K562 (cell line): ENCODE data around the gene GART. TPM values are rescaled to one million over a fixed set of nuclear protein-coding genes. Genes with fewer than 3 reads are reported as not detected.

ENCODE experiments used
- ATAC-seq: fragments of 200-7000 bp; cut with Tn5 transposase; 3 replicates; pipeline ENCODE4 v1.9.1; 2020; ENCODE audit warnings: moderate library complexity
- BruUV-seq: library from RNA; stranded (reverse); fragments of 400-500 nt; replicated peaks from 2 replicates; lab custom pipeline; 2021; lab: Mats Ljungman, UMichigan
- CTCF ChIA-PET: fragments of 300-600 bp; formaldehyde crosslinking; extraction: SDS; loops from one replicate; lab custom pipeline; 2021; ENCODE audit warnings: low intra/inter-chr PET ratio; lab: Yijun Ruan, JAX
- POLR2A ChIA-PET: fragments of 300-600, 350-650 bp; sonication (Branson Sonifier 250); formaldehyde crosslinking; extraction: SDS; loops from one replicate; lab custom pipeline; 2021; ENCODE audit warnings: antibody characterized with exemption, inconsistent platforms; lab: Yijun Ruan, JAX
- DNase-seq, 4 experiments: peaks; one replicate each; pipeline versions ENCODE4 v3.0.0 to v3.0.0-alpha.2; 2011 to 2018; ENCODE audit warnings: low spot score in 3 of 4, mixed read lengths in 3 of 4; ENCODE audit errors: extremely low read depth in 1 of 4
- FAIRE-seq: peaks from 2 replicates; lab custom pipeline; 2011; peaks lifted over from hg19 to GRCh38; lab: Jason Lieb, UNC
- H2AFZ ChIP-seq: 2 replicates; pipeline ENCODE4 v1.6.0; 2011; ENCODE audit warnings: low read depth, low read length, control low read depth, inconsistent platforms
- H3K27ac ChIP-seq: fragments of 200-600 bp; 3 replicates; pipeline ENCODE4 v1.8.0; 2011; ENCODE audit warnings: low read depth, mild to moderate bottlenecking, control low read depth, inconsistent platforms, low read length, moderate library complexity, mixed read lengths; ENCODE audit errors: extremely low read depth
- H3K27me3 ChIP-seq, 2 experiments: fragments of 300-600 bp in 1 of 2; 2 replicates in 1 of 2; 3 replicates in 1 of 2; pipeline versions ENCODE4 v1.6.0 to v1.8.0; 2011; ENCODE audit warnings: inconsistent platforms in 2 of 2, low read length in 2 of 2, mild to moderate bottlenecking in 1 of 2, mixed read lengths in 1 of 2, moderate library complexity in 1 of 2; ENCODE audit not compliant: control insufficient read depth in 2 of 2, insufficient read depth in 2 of 2
- H3K36me3 ChIP-seq: fragments of 300-600 bp; 3 replicates; pipeline ENCODE4 v1.8.0; 2011; ENCODE audit warnings: mild to moderate bottlenecking, low read length, inconsistent platforms; ENCODE audit not compliant: control insufficient read depth, insufficient read depth
- H3K4me1 ChIP-seq, 2 experiments: fragments of 200-600 bp in 1 of 2; replicated peaks in 1 of 2; 2 replicates in 1 of 2; 3 replicates in 1 of 2; pipeline versions ENCODE4 v1.5.1 to v1.8.0; 2011; ENCODE audit warnings: inconsistent platforms in 2 of 2, low read length in 2 of 2, mild to moderate bottlenecking in 1 of 2, mixed read lengths in 1 of 2, moderate library complexity in 1 of 2; ENCODE audit not compliant: control insufficient read depth in 2 of 2, insufficient read depth in 2 of 2
- H3K4me2 ChIP-seq: 2 replicates; pipeline ENCODE4 v1.6.1; 2011; ENCODE audit warnings: low read length, control low read depth, inconsistent platforms, mixed read lengths; ENCODE audit not compliant: insufficient read depth
- H3K4me3 ChIP-seq: fragments of 200-600 bp; sonication (generic), shearing (Covaris generic); 2 replicates; pipeline ENCODE4 v1.5.1; 2016; ENCODE audit warnings: control low read depth, inconsistent platforms
- H3K79me2 ChIP-seq: fragments of 200-600 bp; 3 replicates; pipeline ENCODE4 v1.8.0; 2011; ENCODE audit warnings: low read length, inconsistent platforms; ENCODE audit not compliant: control insufficient read depth, insufficient read depth
- H3K9ac ChIP-seq, 2 experiments: 2 replicates each; pipeline versions ENCODE4 v1.6.0 to v1.6.1; 2011; ENCODE audit warnings: low read depth in 2 of 2, low read length in 2 of 2, control low read depth in 1 of 2, inconsistent platforms in 1 of 2, mild to moderate bottlenecking in 1 of 2, mixed read lengths in 1 of 2; ENCODE audit not compliant: insufficient read depth in 1 of 2
- H3K9me1 ChIP-seq: one replicate; pipeline ENCODE4 v1.6.0; 2011; ENCODE audit warnings: inconsistent platforms, mild to moderate bottlenecking, low read length, moderate library complexity; ENCODE audit not compliant: control insufficient read depth, insufficient read depth
- H3K9me3 ChIP-seq: replicated peaks from 2 replicates; pipeline ENCODE4 v1.5.1; 2011; ENCODE audit warnings: low read depth, low read length, inconsistent platforms; ENCODE audit not compliant: control insufficient read depth, insufficient read depth
- H4K20me1 ChIP-seq: replicated peaks from 2 replicates; pipeline ENCODE4 v1.6.1; 2011; ENCODE audit warnings: low read length, inconsistent platforms, mixed read lengths; ENCODE audit not compliant: control insufficient read depth, insufficient read depth
- ARID1B ChIP-seq: fragments of 450-650 bp; IDR thresholded peaks from 2 replicates; pipeline ENCODE4 v1.6.1; 2016; ENCODE audit warnings: antibody characterized with exemption, mild to moderate bottlenecking, inconsistent platforms
- CBFA2T3 ChIP-seq: fragments of 450-650 bp; IDR thresholded peaks from 2 replicates; pipeline ENCODE4 v1.6.1; 2017
- CEBPB ChIP-seq: fragments of 450-650 bp; IDR thresholded peaks from 2 replicates; pipeline ENCODE4 v1.6.1; 2016; ENCODE audit warnings: missing genetic modification characterization, missing compliant biosample characterization
- CEBPG ChIP-seq, 3 experiments: fragments of 200-800 bp in 1 of 3; sonication (Bioruptor generic) in 1 of 3; sonication (generic) in 1 of 3; formaldehyde crosslinking in 1 of 3; IDR thresholded peaks in 2 of 3; conservative IDR thresholded peaks in 1 of 3; 2 replicates each; pipeline versions ENCODE4 v1.6.1 to v1.8.0; 2016 to 2022; ENCODE audit warnings: missing compliant biosample characterization in 2 of 3, missing genetic modification characterization in 2 of 3, mild to moderate bottlenecking in 1 of 3, missing genetic modification reagents in 1 of 3
- CXXC5 ChIP-seq: fragments of 250-450 bp; sonication (Bioruptor Pico); IDR thresholded peaks from 2 replicates; pipeline ENCODE4 v1.8.0; 2022; ENCODE audit warnings: inconsistent platforms, mild to moderate bottlenecking, moderate library complexity
- EHMT2 ChIP-seq: fragments of 450-650 bp; IDR thresholded peaks from 2 replicates; pipeline ENCODE4 v1.6.1; 2018; ENCODE audit warnings: antibody characterized with exemption
- EP400 ChIP-seq: fragments of 450-650 bp; IDR thresholded peaks from 2 replicates; pipeline ENCODE4 v1.6.1; 2017; ENCODE audit warnings: antibody characterized with exemption, mild to moderate bottlenecking, moderate library complexity
- FOXP1 ChIP-seq: sonication (generic); formaldehyde crosslinking; IDR thresholded peaks from 2 replicates; pipeline ENCODE4 v1.8.0; 2022; ENCODE audit warnings: mild to moderate bottlenecking, missing genetic modification reagents
- NFXL1 ChIP-seq: fragments of 450-650 bp; formaldehyde crosslinking; IDR thresholded peaks from 2 replicates; pipeline ENCODE4 v1.4.0; 2021; ENCODE audit warnings: mild to moderate bottlenecking
- RAD21 ChIP-seq, 2 experiments: fragments of 250-450 bp in 1 of 2; fragments of 450-650 bp in 1 of 2; sonication (Bioruptor Pico) in 1 of 2; formaldehyde crosslinking in 1 of 2; IDR thresholded peaks in 1 of 2; conservative IDR thresholded peaks in 1 of 2; 2 replicates each; pipeline versions ENCODE4 v1.4.0 to v1.8.0; 2020 to 2022; ENCODE audit warnings: mild to moderate bottlenecking in 2 of 2, moderate library complexity in 1 of 2
- SMAD4 ChIP-seq: fragments of 250-450 bp; sonication (Bioruptor Pico); conservative IDR thresholded peaks from 2 replicates; pipeline ENCODE4 v1.8.0; 2021; ENCODE audit warnings: inconsistent platforms, mild to moderate bottlenecking, moderate library complexity
- SOX6 ChIP-seq: fragments of 450-650 bp; IDR thresholded peaks from 2 replicates; pipeline ENCODE4 v1.6.1; 2014; ENCODE audit warnings: mild to moderate bottlenecking
- TAL1 ChIP-seq: fragments of 450-650 bp; IDR thresholded peaks from 2 replicates; pipeline ENCODE4 v1.6.1; 2016; ENCODE audit warnings: mild to moderate bottlenecking
- TBP ChIP-seq: optimal IDR thresholded peaks from 2 replicates; pipeline ENCODE3; 2011; ENCODE audit warnings: low read depth, low read length, improper control_type of control experiment
- TCF3 ChIP-seq: sonication (generic); formaldehyde crosslinking; IDR thresholded peaks from 2 replicates; pipeline ENCODE4 v1.4.0; 2020; ENCODE audit warnings: mild to moderate bottlenecking, missing genetic modification reagents
- WGBS: fragments of 100-300 bp; shearing (Covaris generic); methylation state at CpG from one replicate; pipeline ENCODE4 v1.1.6; 2016; ENCODE audit warnings: low coverage, mixed read lengths; ENCODE audit not compliant: insufficient coverage; ENCODE audit errors: missing lambda C conversion rate; 5-methylcytosine and 5-hydroxymethylcytosine counted together
- in situ Hi-C: fragments of 300-500 bp; cut with MboI; formaldehyde crosslinking; loops from 4 replicates; pipeline ENCODE4 v1.15.0; 2018; ENCODE audit warnings: inconsistent platforms, mixed read lengths
- intact Hi-C: fragments of 100-400 bp; cut with micrococcal nuclease; formaldehyde crosslinking; loops from 2 replicates; pipeline ENCODE4 v1.14.2; 2022
- polyA plus RNA-seq, 8 experiments: library from polyadenylated mRNA; depleted of rRNA in 4 of 8; stranded (reverse) in 5 of 8; unstranded in 3 of 8; fragments of >200 nt; fragmentation: Nextera tagmentation in 2 of 8; fragmentation: Illumina TruSeq in 1 of 8; extraction: Ambion mirVana in 2 of 8; extraction: Trizol in 1 of 8; gene quantifications; 2 replicates each; pipeline versions ENCODE4 v1.2.1 to v1.2.3, GENCODE V29; 2011 to 2014; ENCODE audit warnings: inconsistent platforms in 1 of 8, missing spikeins in 1 of 8
- total RNA-seq, 7 experiments: library from RNA; depleted of rRNA in 6 of 7; stranded (reverse); fragments of >200 nt in 6 of 7; fragmentation: Illumina TruSeq in 2 of 7; extraction: Trizol in 2 of 7; gene quantifications; 2 replicates each; pipeline versions ENCODE4 v1.2.1 to v1.2.3, GENCODE V29; 2011 to 2021; ENCODE audit warnings: low replicate concordance in 1 of 7
- TF ChIP-seq, protein P1 (sequence below), 2 experiments: fragments of 450-650 bp in 1 of 2; sonication (generic) in 1 of 2; formaldehyde crosslinking in 1 of 2; IDR thresholded peaks in 1 of 2; conservative IDR thresholded peaks in 1 of 2; 2 replicates each; pipeline versions ENCODE4 v1.6.1 to v1.8.1; 2016 to 2023; ENCODE audit warnings: mild to moderate bottlenecking in 2 of 2, moderate library complexity in 2 of 2, inconsistent platforms in 1 of 2, missing genetic modification reagents in 1 of 2
- TF ChIP-seq, protein P2 (sequence below): fragments of 450-650 bp; IDR thresholded peaks from 2 replicates; pipeline ENCODE4 v1.6.1; 2016
- TF ChIP-seq, protein P3 (sequence below): sonication (generic); formaldehyde crosslinking; IDR thresholded peaks from 2 replicates; pipeline ENCODE4 v1.8.0; 2022; ENCODE audit warnings: mild to moderate bottlenecking, missing genetic modification reagents
- TF ChIP-seq, protein P4 (sequence below): fragments of 450-650 bp; IDR thresholded peaks from 2 replicates; pipeline ENCODE4 v1.6.1; 2016; ENCODE audit warnings: missing biosample characterization, missing genetic modification characterization

Gene GART
- total and polyA plus RNA-seq, 9 of the 15 experiments (the other 6 are each of a cell fraction or from before 2014, with no cell fraction given) = 141 to 429 (median 349) TPM

DNA sequence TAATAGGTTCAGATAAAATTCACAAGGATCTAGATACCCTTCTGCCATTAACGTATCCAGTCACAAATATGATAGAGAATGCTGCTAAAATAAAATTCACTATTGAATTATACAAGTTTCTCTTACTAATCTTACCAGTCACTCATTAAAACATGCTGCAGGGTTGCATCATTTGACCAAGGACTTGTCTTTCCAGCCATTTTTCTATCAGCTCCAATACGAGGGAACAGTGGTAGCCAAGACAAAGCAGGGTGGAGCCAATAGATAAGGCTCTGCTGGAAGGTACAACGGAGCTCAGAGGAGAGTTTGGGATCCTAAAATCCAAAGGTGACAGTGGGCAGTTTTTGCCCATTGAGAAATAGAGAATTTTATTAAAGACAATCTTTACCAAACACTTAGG is 42.5 kb upstream of the GART start:
- H3K27me3 ChIP-seq = no peaks in the 10 kb centered on the region
- intact Hi-C loops = loop anchor here (10.0 kb wide), 1 partner anchor 390 kb away; no protein-coding TSS in a partner anchor
- H4K20me1 ChIP-seq = no peaks in the 10 kb centered on the region
- no peak overlapping the region; the same call in 1 of the 3 replicates for H3K27ac ChIP-seq
- H3K9me3 ChIP-seq = no peaks in the 10 kb centered on the region
- H3K9ac ChIP-seq = no peak overlapping the region
- WGBS = 34% methylated on average over 3 of the region's 3 CpGs
- in situ Hi-C loops = no loop called here
- FAIRE-seq (no peak), ATAC-seq (no peak), DNase-seq (peak; percentile 33 to 54 (median 46))
- H3K9me1 ChIP-seq = no peaks in the 10 kb centered on the region
- peaks cover 13 to 22% of the 10 kb centered on the region in 2 experiments; a peak in 4 of 5 replicates for H3K4me1 ChIP-seq
- H2AFZ ChIP-seq = no peak overlapping the region
- H3K4me2 ChIP-seq = no peak overlapping the region
- H3K36me3 ChIP-seq = peaks cover 66% of the 10 kb centered on the region
- ChIA-PET POLR2A (interaction anchor here (0.7 to 3.9 kb wide), 7 partner anchors 8 to 134 kb away, joined by 3 to 28 read pairs (median 3); partner anchors contain the start of gene TMEM50B), CTCF (no interaction called here)
- H3K4me3 ChIP-seq = no peak overlapping the region
- H3K79me2 ChIP-seq = peaks cover 32% of the 10 kb centered on the region
- no TSS peak for BruUV-seq
- TF ChIP-seq TBP = no peak
- peak; percentile 54 for TF ChIP-seq CXXC5 (CRISPR knock-in tag)
- peak; percentile 37; the same call in 1 of the 2 replicates for TF ChIP-seq CBFA2T3
- peak; percentile 52 for TF ChIP-seq TCF3
- TF ChIP-seq, protein P1, sequence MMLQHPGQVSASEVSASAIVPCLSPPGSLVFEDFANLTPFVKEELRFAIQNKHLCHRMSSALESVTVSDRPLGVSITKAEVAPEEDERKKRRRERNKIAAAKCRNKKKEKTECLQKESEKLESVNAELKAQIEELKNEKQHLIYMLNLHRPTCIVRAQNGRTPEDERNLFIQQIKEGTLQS (IDR thresholded peaks at IDR 0.05) = peak; percentile 85
- TF ChIP-seq, protein P1 (CRISPR knock-in tag; conservative IDR thresholded peaks at IDR 0.05) = no peak
- TF ChIP-seq RAD21 (CRISPR knock-in tag; conservative IDR thresholded peaks at IDR 0.05 in 1 of 2, IDR thresholded peaks at IDR 0.05 in 1 of 2) = 0 out of 4 replicates have a peak, but pooled peaks of 1 of the 2 experiments have one; percentile 7
- TF ChIP-seq, protein P2, sequence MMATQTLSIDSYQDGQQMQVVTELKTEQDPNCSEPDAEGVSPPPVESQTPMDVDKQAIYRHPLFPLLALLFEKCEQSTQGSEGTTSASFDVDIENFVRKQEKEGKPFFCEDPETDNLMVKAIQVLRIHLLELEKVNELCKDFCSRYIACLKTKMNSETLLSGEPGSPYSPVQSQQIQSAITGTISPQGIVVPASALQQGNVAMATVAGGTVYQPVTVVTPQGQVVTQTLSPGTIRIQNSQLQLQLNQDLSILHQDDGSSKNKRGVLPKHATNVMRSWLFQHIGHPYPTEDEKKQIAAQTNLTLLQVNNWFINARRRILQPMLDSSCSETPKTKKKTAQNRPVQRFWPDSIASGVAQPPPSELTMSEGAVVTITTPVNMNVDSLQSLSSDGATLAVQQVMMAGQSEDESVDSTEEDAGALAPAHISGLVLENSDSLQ = peak; percentile 18; the same call in 1 of the 2 replicates
- TF ChIP-seq EHMT2 = peak; percentile 42; the same call in 1 of the 2 replicates
- TF ChIP-seq SOX6 = peak; percentile 93
- peak; percentile 72; the same call in 1 of the 2 replicates for TF ChIP-seq SMAD4
- TF ChIP-seq FOXP1 (CRISPR knock-in tag) = no peak
- TF ChIP-seq CEBPG (CRISPR knock-in tag; IDR thresholded peaks at IDR 0.05) = peak; percentile 80
- peak; percentile 30 to 81; a peak in 3 of 4 replicates for TF ChIP-seq CEBPG (tag; conservative IDR thresholded peaks at IDR 0.05 in 1 of 2, IDR thresholded peaks at IDR 0.05 in 1 of 2)
- TF ChIP-seq, protein P3, sequence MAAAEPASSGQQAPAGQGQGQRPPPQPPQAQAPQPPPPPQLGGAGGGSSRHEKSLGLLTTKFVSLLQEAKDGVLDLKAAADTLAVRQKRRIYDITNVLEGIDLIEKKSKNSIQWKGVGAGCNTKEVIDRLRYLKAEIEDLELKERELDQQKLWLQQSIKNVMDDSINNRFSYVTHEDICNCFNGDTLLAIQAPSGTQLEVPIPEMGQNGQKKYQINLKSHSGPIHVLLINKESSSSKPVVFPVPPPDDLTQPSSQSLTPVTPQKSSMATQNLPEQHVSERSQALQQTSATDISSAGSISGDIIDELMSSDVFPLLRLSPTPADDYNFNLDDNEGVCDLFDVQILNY (CRISPR knock-in tag) = no peak
- peak; percentile 57 for TF ChIP-seq ARID1B
- 0 out of 2 replicates have a peak, but pooled peaks have one; percentile 41 for TF ChIP-seq TAL1
- no peak for TF ChIP-seq NFXL1 (CRISPR knock-in tag)
- TF ChIP-seq, protein P4, sequence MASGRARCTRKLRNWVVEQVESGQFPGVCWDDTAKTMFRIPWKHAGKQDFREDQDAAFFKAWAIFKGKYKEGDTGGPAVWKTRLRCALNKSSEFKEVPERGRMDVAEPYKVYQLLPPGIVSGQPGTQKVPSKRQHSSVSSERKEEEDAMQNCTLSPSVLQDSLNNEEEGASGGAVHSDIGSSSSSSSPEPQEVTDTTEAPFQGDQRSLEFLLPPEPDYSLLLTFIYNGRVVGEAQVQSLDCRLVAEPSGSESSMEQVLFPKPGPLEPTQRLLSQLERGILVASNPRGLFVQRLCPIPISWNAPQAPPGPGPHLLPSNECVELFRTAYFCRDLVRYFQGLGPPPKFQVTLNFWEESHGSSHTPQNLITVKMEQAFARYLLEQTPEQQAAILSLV (tag) = peak; percentile 50; the same call in 1 of the 2 replicates
- TF ChIP-seq CEBPB (tag) = peak; percentile 67
- TF ChIP-seq EP400 = peak; percentile 45; the same call in 1 of the 2 replicates
